ENCODE results near the gene AEN. TPM values are rescaled to one million over a fixed set of nuclear protein-coding genes. Genes with fewer than 3 reads are reported as not detected.

AEN gene
- total RNA-seq, 2 donors from 2014 or later: 13.8 to 23.8 TPM

DNA sequence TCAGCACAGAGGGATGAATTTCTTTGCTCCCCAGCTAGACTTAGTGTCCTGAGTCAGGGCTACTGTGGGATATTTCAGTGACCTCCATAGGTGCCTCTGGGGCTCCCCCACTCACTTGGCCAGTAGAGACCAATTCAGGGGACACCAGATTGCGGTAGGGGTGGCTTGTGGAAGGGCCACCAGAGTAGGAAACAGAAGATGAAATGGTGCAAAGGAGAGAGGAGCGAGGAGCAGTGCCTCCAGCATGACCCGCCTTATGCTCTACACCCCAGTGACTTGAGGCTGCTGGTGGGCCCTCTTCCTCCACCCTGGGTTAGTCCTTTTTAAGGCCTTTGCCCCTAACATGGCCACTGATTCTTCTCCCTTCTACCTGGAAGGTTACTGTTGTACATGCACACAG lies 2.5 kb downstream of the AEN start:
- Histone ChIP-seq H3K4me3 (no peak overlapping the region), H3K4me1 (peaks cover 15% of the 10 kb centered on the region), H3K27me3 (no peaks in the 10 kb centered on the region), H3K27ac (peak overlapping the region; percentile 61), H3K9ac (ENCODE audit: low read depth in 2 of 2, low read length in 2 of 2) (peak overlapping the region; percentile 16 to 67), H3K9me3 (no peaks in the 10 kb centered on the region), H3K36me3 (no peaks in the 10 kb centered on the region)
- intact Hi-C loops (cut with DNase I): loop anchor here (10.0 kb wide), 2 partner anchors 81 to 211 kb away; no protein-coding TSS in a partner anchor
- DNase-seq: no peak
- TF ChIP-seq CTCF (IDR thresholded peaks at IDR 0.05): no peak

DNA sequence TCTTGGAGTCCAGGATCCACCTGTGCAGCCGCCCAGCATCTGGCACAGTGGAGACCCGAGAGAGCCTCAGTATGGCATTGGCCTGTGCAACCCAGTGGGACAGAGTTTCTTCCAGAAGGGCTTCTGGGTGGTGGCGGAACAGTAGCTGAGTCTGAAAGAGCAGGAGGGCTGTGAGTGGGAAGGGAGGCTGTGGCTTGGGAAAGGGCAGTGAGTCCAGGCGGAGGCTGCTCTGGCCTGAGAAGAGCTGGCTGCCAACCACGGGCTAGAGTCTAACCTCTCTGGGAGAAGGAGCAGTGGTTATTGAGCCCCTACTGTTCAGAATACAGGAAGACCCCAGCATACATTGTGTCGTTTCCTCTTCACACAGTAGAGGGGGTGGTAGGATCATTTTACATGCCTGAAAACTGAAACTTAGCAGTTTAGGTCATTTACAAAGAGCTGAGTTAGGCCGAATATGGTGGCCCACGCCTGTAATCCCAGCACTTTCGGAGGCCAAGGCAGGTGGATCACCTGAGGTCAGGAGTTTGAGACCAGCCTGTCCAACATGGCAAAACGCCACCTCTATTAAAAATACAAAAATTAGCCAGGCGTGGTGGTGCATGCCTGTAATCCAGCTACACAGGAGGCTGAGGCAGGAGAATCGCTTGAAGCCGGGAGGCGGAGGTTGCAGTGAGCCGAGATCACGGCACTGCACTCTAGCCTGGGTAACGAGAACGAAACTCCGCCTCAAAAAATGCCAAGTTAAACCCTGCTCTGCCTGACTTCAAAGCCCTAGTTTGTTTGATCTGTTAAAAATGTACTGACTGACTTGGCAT lies 3.2 kb downstream of the AEN start:
- Histone ChIP-seq H3K9ac (ENCODE audit: low read depth in 2 of 2, low read length in 2 of 2) (peak overlapping the region in 1 of 2 donors; percentile 67), H3K36me3 (no peaks in the 10 kb centered on the region), H3K4me3 (no peak overlapping the region), H3K4me1 (peaks cover 15% of the 10 kb centered on the region), H3K9me3 (no peaks in the 10 kb centered on the region), H3K27ac (peak overlapping the region; percentile 28), H3K27me3 (no peaks in the 10 kb centered on the region)
- peak; percentile 38 for TF ChIP-seq CTCF (IDR thresholded peaks at IDR 0.05)
- no peak for DNase-seq
- intact Hi-C loops (cut with DNase I): loop anchor here (10.0 kb wide), 2 partner anchors 80 to 210 kb away; no protein-coding TSS in a partner anchor

- Histone ChIP-seq H3K27me3 (no peaks in the 10 kb centered on the region), H3K9ac (ENCODE audit: low read depth in 2 of 2, low read length in 2 of 2) (peak overlapping the region in 1 of 2 donors; percentile 67), H3K4me1 (peaks cover 18% of the 10 kb centered on the region), H3K9me3 (no peaks in the 10 kb centered on the region), H3K36me3 (no peaks in the 10 kb centered on the region), H3K27ac (peak overlapping the region; percentile 28), H3K4me3 (no peak overlapping the region)
- TF ChIP-seq CTCF (IDR thresholded peaks at IDR 0.05): no peak
- intact Hi-C loops (cut with DNase I): loop anchor here (10.0 kb wide), 2 partner anchors 80 to 210 kb away; no protein-coding TSS in a partner anchor
- no peak for DNase-seq
Observed at GRCh38 chr15:88624971-88625490, 3.9 kb downstream of the AEN start.

DNA sequence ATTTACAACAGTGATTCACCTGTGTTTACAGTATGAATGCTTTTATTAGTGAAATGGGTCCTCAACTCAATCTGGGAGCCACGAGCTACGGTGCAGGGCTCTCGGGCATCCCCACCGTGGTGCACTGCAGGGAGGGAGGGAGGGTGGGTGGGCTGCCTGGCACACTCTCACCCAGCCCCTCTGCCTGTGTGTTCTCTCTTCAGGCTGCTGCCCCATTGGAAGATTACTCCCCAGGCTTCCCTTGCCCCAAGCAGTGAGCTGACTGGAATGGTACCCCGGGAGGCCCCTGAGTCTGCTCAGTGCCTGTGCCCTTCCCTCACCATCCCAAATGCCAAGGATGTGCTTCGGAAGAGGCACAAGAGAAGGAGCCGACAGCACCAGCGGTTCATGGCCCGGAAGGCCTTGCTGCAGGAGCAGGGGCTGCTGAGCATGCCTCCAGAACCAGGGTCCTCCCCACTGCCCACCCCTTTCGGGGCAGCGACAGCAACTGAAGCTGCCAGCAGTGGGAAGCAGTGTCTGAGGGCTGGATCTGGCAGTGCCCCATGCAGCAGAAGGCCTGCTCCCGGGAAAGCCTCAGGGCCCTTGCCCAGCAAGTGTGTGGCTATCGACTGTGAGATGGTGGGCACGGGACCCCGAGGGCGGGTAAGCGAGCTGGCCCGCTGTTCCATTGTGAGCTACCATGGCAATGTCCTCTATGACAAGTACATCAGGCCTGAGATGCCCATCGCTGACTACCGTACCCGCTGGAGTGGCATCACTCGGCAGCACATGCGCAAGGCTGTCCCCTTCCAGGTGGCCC lies 5.0 kb downstream of the AEN start:
- no peak for DNase-seq
- Histone ChIP-seq H3K9me3 (no peaks in the 10 kb centered on the region), H3K36me3 (no peaks in the 10 kb centered on the region), H3K9ac (ENCODE audit: low read depth in 2 of 2, low read length in 2 of 2) (no peak overlapping the region), H3K27ac (peak overlapping the region; percentile 11), H3K4me1 (peaks cover 16% of the 10 kb centered on the region), H3K27me3 (no peaks in the 10 kb centered on the region), H3K4me3 (no peak overlapping the region)
- no peak for TF ChIP-seq CTCF (IDR thresholded peaks at IDR 0.05)
- intact Hi-C loops (cut with DNase I): loop anchor here (10.0 kb wide), 2 partner anchors 79 to 209 kb away; no protein-coding TSS in a partner anchor

GRCh38 chr15:88627463-88627862 lies 6.3 kb downstream of the AEN start:
- DNase-seq: peak; percentile 56
- H3K27ac ChIP-seq: no peak overlapping the region
- H3K27me3 ChIP-seq: no peaks in the 10 kb centered on the region
- no peak for TF ChIP-seq CTCF (IDR thresholded peaks at IDR 0.05)
- H3K4me3 ChIP-seq: no peak overlapping the region
- H3K4me1 ChIP-seq: peaks cover 16% of the 10 kb centered on the region
- no peaks in the 10 kb centered on the region for H3K9me3 ChIP-seq
- H3K9ac ChIP-seq (ENCODE audit: low read depth in 2 of 2, low read length in 2 of 2): no peak overlapping the region
- H3K36me3 ChIP-seq: no peaks in the 10 kb centered on the region
- intact Hi-C loops (cut with DNase I): loop anchor here (10.0 kb wide), 2 partner anchors 77 to 207 kb away; no protein-coding TSS in a partner anchor
